Tibial nerve (tissue), 4 donors: ENCODE data around the gene SAMD10. TPM values are rescaled to one million over a fixed set of nuclear protein-coding genes. Genes with fewer than 3 reads are reported as not detected.
"Not testable (repeated sequence)": the region's sequence is repeated elsewhere in the genome, so short reads cannot be mapped to it uniquely, and the experiment has no call there.

ENCODE experiments used
- DNase-seq, 2 donors: peaks; one replicate each; pipeline ENCODE4 v3.0.0-alpha.2; 2019; ENCODE audit warnings: low spot score in 2 of 2
- H3K27ac ChIP-seq, 4 donors: fragments of 200-600 bp; sonication (generic) in 3 of 4; one replicate each; pipeline ENCODE4 v1.5.1; 2017 to 2019; ENCODE audit warnings: mild to moderate bottlenecking in 1 of 4
- H3K27me3 ChIP-seq, 2 donors: fragments of 200-600 bp; sonication (generic) in 1 of 2; one replicate each; pipeline versions ENCODE4 v1.5.1 to v1.6.0; 2017 to 2019
- H3K36me3 ChIP-seq, 3 donors: fragments of 200-600 bp; sonication (generic); one replicate each; pipeline ENCODE4 v1.5.1; 2018 to 2019
- H3K4me1 ChIP-seq, 4 donors: fragments of 200-600 bp; sonication (generic) in 3 of 4; one replicate each; pipeline ENCODE4 v1.5.1; 2017 to 2019
- H3K4me3 ChIP-seq, 4 donors: fragments of 200-600 bp; sonication (generic) in 3 of 4; one replicate each; pipeline ENCODE4 v1.5.1; 2017 to 2019; ENCODE audit warnings: mild to moderate bottlenecking in 1 of 4, moderate library complexity in 1 of 4
- H3K9me3 ChIP-seq, 4 donors: fragments of 200-600 bp; sonication (generic) in 3 of 4; one replicate each; pipeline ENCODE4 v1.5.1; 2017 to 2019
- EP300 ChIP-seq, 2 donors: sonication (generic); formaldehyde crosslinking; IDR thresholded peaks; one replicate each; pipeline ENCODE4 v1.6.1; 2017; ENCODE audit warnings: antibody characterized with exemption in 2 of 2, mild to moderate bottlenecking in 1 of 2
- POLR2A ChIP-seq, 2 donors: fragments of 450-650 bp; IDR thresholded peaks; one replicate each; pipeline ENCODE4 v1.6.1; 2017; ENCODE audit warnings: antibody characterized with exemption in 2 of 2, mild to moderate bottlenecking in 2 of 2, moderate library complexity in 2 of 2
- WGBS, 2 donors: methylation state at CpG; one replicate each; pipeline ENCODE4 v1.1.5; 2018; 5-methylcytosine and 5-hydroxymethylcytosine counted together
- total RNA-seq, 4 donors: library from RNA; depleted of rRNA; stranded (reverse); fragments of >200 nt; gene quantifications; one replicate each; pipeline ENCODE4 v1.1.0, GENCODE V29; 2016
- TF ChIP-seq, protein P1 (sequence below), 5 experiments: fragments of 200-600 bp in 3 of 5; fragments of 450-650 bp in 2 of 5; sonication (generic) in 3 of 5; IDR thresholded peaks; one replicate each; pipeline ENCODE4 v1.5.1; 2016 to 2019; ENCODE audit warnings: antibody characterized with exemption in 5 of 5, mild to moderate bottlenecking in 3 of 5, moderate library complexity in 2 of 5

The SAMD10 gene
- total RNA-seq, 4 donors from 2014 or later, result 1.3 to 5.1 (median 2.8) TPM

DNA sequence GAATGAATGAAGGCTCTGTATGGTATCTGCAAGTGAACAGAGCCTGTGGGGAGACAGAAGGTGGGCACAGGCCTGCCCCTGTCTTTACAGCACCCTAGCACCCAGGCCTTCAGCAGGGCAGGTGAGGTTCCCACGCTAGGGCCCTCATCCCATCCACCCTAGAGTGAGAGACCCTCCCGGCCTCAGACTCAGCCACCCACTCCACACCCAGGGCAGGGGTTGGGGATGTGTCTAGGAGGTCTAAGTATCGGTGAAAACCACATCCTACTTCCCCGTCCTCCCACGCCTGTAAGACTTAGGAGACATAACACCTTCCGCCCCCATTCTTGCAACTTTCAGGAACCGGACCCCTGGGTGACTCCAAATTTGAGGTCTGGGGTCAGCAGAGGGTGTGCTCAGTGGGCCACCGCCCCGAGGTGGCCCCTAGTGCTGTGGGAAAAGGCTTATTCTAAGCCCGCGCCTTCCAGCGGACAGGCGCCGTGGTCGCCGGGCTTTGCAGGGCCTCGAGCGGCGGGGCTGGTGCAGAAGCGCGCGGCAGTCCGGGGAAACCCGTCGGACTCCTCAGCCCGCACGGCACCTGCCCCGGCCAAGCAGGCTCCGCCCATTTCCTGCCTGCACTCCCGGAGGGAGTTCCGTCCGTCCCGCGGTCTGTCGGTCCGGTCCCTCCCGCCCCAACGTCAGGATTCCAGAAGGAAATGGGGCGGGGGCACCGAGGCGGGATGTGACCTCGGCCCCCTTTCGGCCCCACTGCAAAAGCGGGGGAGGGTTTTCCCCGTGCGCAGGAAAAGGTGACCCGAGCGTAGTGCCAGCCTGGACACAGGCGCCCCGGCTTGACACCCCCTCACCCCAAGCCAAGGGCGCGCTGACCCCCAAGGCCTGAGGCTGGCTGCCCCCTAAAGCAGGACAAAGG is 868 bp downstream of the SAMD10 start:
- Histone ChIP-seq H3K27ac (peak overlapping the region in 3 of 4 donors; percentile 55 to 82 (median 75)), H3K4me1 (peaks cover 0 to 54% (median 35%) of the 10 kb centered on the region in 4 donors)

DNA sequence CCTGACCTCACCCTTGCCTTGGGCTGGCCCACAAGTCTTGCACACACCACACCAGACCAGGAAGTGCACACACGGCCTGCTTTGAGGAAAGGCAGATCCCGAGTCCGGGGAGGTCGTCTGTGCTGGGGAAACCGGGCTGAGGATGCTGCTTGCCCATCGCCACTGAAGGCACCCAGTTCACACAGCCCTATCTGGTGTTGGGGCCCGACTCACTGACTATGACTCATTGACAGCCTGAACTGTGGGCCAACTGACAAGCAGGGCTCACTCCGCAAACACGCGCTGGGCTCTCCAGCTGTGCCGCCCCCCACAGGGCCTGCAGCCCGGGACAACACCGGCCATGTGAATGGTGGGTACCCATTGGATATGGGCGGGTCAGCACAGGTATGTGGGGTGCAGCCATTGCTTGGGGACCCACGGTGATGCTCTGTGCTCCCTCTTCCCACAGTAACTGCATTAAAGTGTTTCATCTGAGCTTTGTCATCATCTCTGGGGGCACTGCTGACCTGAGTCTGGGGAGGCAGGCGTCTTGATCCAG is 1.6 kb downstream of the SAMD10 start:
- Histone ChIP-seq H3K27me3 (peaks cover 0 to 20% of the 10 kb centered on the region in 2 donors), H3K27ac (no peak overlapping the region), H3K9me3 (no peaks in the 10 kb centered on the region), H3K36me3 (peaks cover 0 to 2% (median 0%) of the 10 kb centered on the region in 3 donors), H3K4me3 (no peak overlapping the region), H3K4me1 (peaks cover 0 to 53% (median 34%) of the 10 kb centered on the region in 4 donors)
- DNase-seq, result no peak
- TF ChIP-seq, protein P1, sequence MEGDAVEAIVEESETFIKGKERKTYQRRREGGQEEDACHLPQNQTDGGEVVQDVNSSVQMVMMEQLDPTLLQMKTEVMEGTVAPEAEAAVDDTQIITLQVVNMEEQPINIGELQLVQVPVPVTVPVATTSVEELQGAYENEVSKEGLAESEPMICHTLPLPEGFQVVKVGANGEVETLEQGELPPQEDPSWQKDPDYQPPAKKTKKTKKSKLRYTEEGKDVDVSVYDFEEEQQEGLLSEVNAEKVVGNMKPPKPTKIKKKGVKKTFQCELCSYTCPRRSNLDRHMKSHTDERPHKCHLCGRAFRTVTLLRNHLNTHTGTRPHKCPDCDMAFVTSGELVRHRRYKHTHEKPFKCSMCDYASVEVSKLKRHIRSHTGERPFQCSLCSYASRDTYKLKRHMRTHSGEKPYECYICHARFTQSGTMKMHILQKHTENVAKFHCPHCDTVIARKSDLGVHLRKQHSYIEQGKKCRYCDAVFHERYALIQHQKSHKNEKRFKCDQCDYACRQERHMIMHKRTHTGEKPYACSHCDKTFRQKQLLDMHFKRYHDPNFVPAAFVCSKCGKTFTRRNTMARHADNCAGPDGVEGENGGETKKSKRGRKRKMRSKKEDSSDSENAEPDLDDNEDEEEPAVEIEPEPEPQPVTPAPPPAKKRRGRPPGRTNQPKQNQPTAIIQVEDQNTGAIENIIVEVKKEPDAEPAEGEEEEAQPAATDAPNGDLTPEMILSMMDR (IDR thresholded peaks at IDR 0.05), result no peak
- TF ChIP-seq EP300 (IDR thresholded peaks at IDR 0.05) (no peak), POLR2A (IDR thresholded peaks at IDR 0.05) (no peak)
- 56 to 66% methylated on average over 4 to 8 of the region's 16 CpGs for WGBS, 2 donors

More for the DNA sequence above, 868 bp downstream of the SAMD10 start:
- no peak for DNase-seq
- peak overlapping the region; percentile 26 to 88 (median 59) for H3K4me3 ChIP-seq
- no peak for TF ChIP-seq POLR2A (IDR thresholded peaks at IDR 0.05)
- no peak for TF ChIP-seq EP300 (IDR thresholded peaks at IDR 0.05)
- TF ChIP-seq, protein P1 (IDR thresholded peaks at IDR 0.05), result no peak
- H3K9me3 ChIP-seq, result no peaks in the 10 kb centered on the region
- H3K36me3 ChIP-seq, result peaks cover 0 to 8% (median 0%) of the 10 kb centered on the region in 3 donors
- WGBS, 2 donors, result 9 to 25% methylated on average over 15 to 45 of the region's 52 CpGs
- peaks cover 0 to 20% of the 10 kb centered on the region in 2 donors for H3K27me3 ChIP-seq

GRCh38 chr20:63976980-63977738 is 2.3 kb downstream of the SAMD10 start:
- Histone ChIP-seq H3K27me3 (peaks cover 0 to 20% of the 10 kb centered on the region in 2 donors), H3K4me1 (peaks cover 0 to 48% (median 30%) of the 10 kb centered on the region in 4 donors), H3K9me3 (no peaks in the 10 kb centered on the region), H3K4me3 (no peak overlapping the region), H3K27ac (no peak overlapping the region), H3K36me3 (no peaks in the 10 kb centered on the region)
- no peak for DNase-seq
- no peak for TF ChIP-seq EP300 (IDR thresholded peaks at IDR 0.05)
- TF ChIP-seq, protein P1 (IDR thresholded peaks at IDR 0.05), result no peak
- TF ChIP-seq POLR2A (IDR thresholded peaks at IDR 0.05), result no peak
- 82 to 87% methylated on average over 16 to 18 of the region's 18 CpGs for WGBS, 2 donors

GRCh38 chr20:63976511-63976910 is 2.9 kb downstream of the SAMD10 start:
- DNase-seq, H3K27ac ChIP-seq, H3K9me3 ChIP-seq, H3K36me3 ChIP-seq, H3K4me3 ChIP-seq: not testable (repeated sequence)
- peaks cover 0 to 45% (median 27%) of the 10 kb centered on the region in 4 donors for H3K4me1 ChIP-seq
- peaks cover 0 to 20% of the 10 kb centered on the region in 2 donors for H3K27me3 ChIP-seq
- WGBS, 2 donors, result 88 to 97% methylated on average over 7 of the region's 7 CpGs

GRCh38 chr20:63974402-63975200 is 4.8 kb downstream of the SAMD10 start:
- no peak overlapping the region for H3K27ac ChIP-seq
- DNase-seq, result no peak
- TF ChIP-seq, protein P1 (IDR thresholded peaks at IDR 0.05), result no peak
- TF ChIP-seq EP300 (IDR thresholded peaks at IDR 0.05) (no peak), POLR2A (IDR thresholded peaks at IDR 0.05) (no peak)

More at GRCh38 chr20:63974402-63975200, 4.8 kb downstream of the SAMD10 start:
- H3K36me3 ChIP-seq, result no peaks in the 10 kb centered on the region
- peaks cover 0 to 13% of the 10 kb centered on the region in 2 donors for H3K27me3 ChIP-seq
- no peaks in the 10 kb centered on the region for H3K9me3 ChIP-seq
- H3K4me1 ChIP-seq, result peaks cover 0 to 40% (median 18%) of the 10 kb centered on the region in 4 donors
- 66 to 68% methylated on average over 19 of the region's 19 CpGs for WGBS, 2 donors
- H3K4me3 ChIP-seq, result no peak overlapping the region
